B cell (primary cell): ENCODE data around the gene EPRS1. TPM values are rescaled to one million over a fixed set of nuclear protein-coding genes. Genes with fewer than 3 reads are reported as not detected.

Experiments used
- ATAC-seq: fragments of 200-7000 bp; cut with Tn5 transposase; one replicate; pipeline ENCODE4 v1.10.0; 2021; ENCODE audit warnings: low read depth, mild to moderate bottlenecking, moderate number of reproducible peaks, moderate library complexity
- CTCF ChIA-PET: fragments of 350-600 bp; sonication (Branson Sonifier 250); formaldehyde crosslinking; loops from one replicate; lab custom pipeline; 2021; ENCODE audit warnings: antibody characterized with exemption, inconsistent platforms; lab: Charles Lee
- POLR2A ChIA-PET: fragments of 350-600 bp; sonication (Branson Sonifier 250); formaldehyde crosslinking; loops from one replicate; lab custom pipeline; 2021; ENCODE audit warnings: antibody characterized with exemption; lab: Charles Lee
- DNase-seq: peaks from one replicate; pipeline ENCODE4 v3.0.0; 2013
- H2AFZ ChIP-seq: 2 replicates; pipeline ENCODE4 v1.6.1; 2012; ENCODE audit warnings: mild to moderate bottlenecking, low read depth, low read length; ENCODE audit not compliant: insufficient read depth, poor library complexity, severe bottlenecking
- H3K27ac ChIP-seq, 2 donors: 1 replicate in 1 of 2; 2 replicates in 1 of 2; pipeline ENCODE4 v1.5.1; 2012 to 2013; ENCODE audit warnings: low read length in 2 of 2, mild to moderate bottlenecking in 2 of 2, moderate library complexity in 1 of 2
- H3K27me3 ChIP-seq, 4 experiments: fragments of 200-600 bp in 1 of 4; sonication (generic) in 1 of 4; replicated peaks in 1 of 4; 1 replicate in 2 of 4; 2 replicates in 2 of 4; pipeline versions ENCODE4 v1.6.1 to v1.7.0; 2013 to 2016; ENCODE audit warnings: low read length in 3 of 4, mild to moderate bottlenecking in 2 of 4, mixed read lengths in 1 of 4, moderate library complexity in 1 of 4; ENCODE audit not compliant: insufficient read depth in 4 of 4, control insufficient read depth in 3 of 4; ENCODE audit errors: control extremely low read depth in 1 of 4
- H3K36me3 ChIP-seq, 2 experiments: replicated peaks in 1 of 2; 1 replicate in 1 of 2; 2 replicates in 1 of 2; pipeline versions ENCODE4 v1.6.1 to v1.7.1; 2013; ENCODE audit warnings: low read length in 1 of 2; ENCODE audit not compliant: insufficient read depth in 2 of 2, control insufficient read depth in 1 of 2; ENCODE audit errors: control extremely low read depth in 1 of 2, extremely low read depth in 1 of 2
- H3K4me1 ChIP-seq, 2 donors: fragments of 200-600 bp in 1 of 2; sonication (generic) in 1 of 2; 1 replicate in 1 of 2; 2 replicates in 1 of 2; pipeline versions ENCODE4 v1.5.1 to v1.6.1; 2013 to 2017; ENCODE audit warnings: low read length in 2 of 2; ENCODE audit not compliant: control insufficient read depth in 2 of 2, insufficient read depth in 2 of 2
- H3K4me2 ChIP-seq: replicated peaks from 2 replicates; pipeline ENCODE3; 2012; ENCODE audit warnings: mild to moderate bottlenecking, low read depth, low read length; ENCODE audit not compliant: poor library complexity, severe bottlenecking
- H3K4me3 ChIP-seq, 5 experiments: fragments of 200-600 bp in 1 of 5; sonication (generic) in 1 of 5; 1 replicate in 3 of 5; 2 replicates in 2 of 5; pipeline versions ENCODE4 v1.5.1 to v1.7.0; 2011 to 2016; ENCODE audit warnings: low read length in 4 of 5, mild to moderate bottlenecking in 4 of 5, low read depth in 2 of 5, control low read depth in 1 of 5, moderate library complexity in 1 of 5; ENCODE audit not compliant: insufficient read depth in 1 of 5; ENCODE audit errors: control extremely low read depth in 1 of 5, extremely low read depth in 1 of 5
- H3K79me2 ChIP-seq: fragments of 200-600 bp; sonication (generic); one replicate; pipeline ENCODE4 v1.6.0; 2016; ENCODE audit warnings: low read length; ENCODE audit not compliant: control insufficient read depth, insufficient read depth
- H3K9ac ChIP-seq: fragments of 200-600 bp; sonication (generic); 2 replicates; pipeline ENCODE4 v1.6.1; 2017; ENCODE audit warnings: mild to moderate bottlenecking, low read length, moderate library complexity
- H3K9me3 ChIP-seq, 3 donors: one replicate each; pipeline versions ENCODE4 v1.6.1 to v1.7.1; 2013; ENCODE audit warnings: low read length in 2 of 3; ENCODE audit not compliant: control insufficient read depth in 2 of 3, insufficient read depth in 1 of 3; ENCODE audit errors: control extremely low read depth in 1 of 3
- H4K20me1 ChIP-seq: 2 replicates; pipeline ENCODE4 v1.6.0; 2012; ENCODE audit warnings: mild to moderate bottlenecking, low read length; ENCODE audit not compliant: insufficient read depth, control insufficient read depth, poor library complexity, severe bottlenecking
- H3K27ac Mint-ChIP-seq: one replicate; pipeline ENCODE4 v1.8.0; 2021; ENCODE audit warnings: mixed read lengths
- H3K27me3 Mint-ChIP-seq: one replicate; pipeline ENCODE4 v1.8.0; 2021; ENCODE audit warnings: mixed read lengths
- H3K4me1 Mint-ChIP-seq: one replicate; pipeline ENCODE4 v1.8.0; 2021; ENCODE audit warnings: mixed read lengths
- H3K4me3 Mint-ChIP-seq: one replicate; pipeline ENCODE4 v1.8.0; 2021; ENCODE audit warnings: mixed read lengths
- H3K9me3 Mint-ChIP-seq: one replicate; pipeline ENCODE4 v1.8.0; 2022; ENCODE audit warnings: mixed read lengths; ENCODE audit not compliant: insufficient read depth
- CTCF ChIP-seq: fragments of 200-600 bp; IDR thresholded peaks from one replicate; pipeline ENCODE4 v1.8.0; 2022; ENCODE audit warnings: antibody characterized with exemption, mild to moderate bottlenecking
- EZH2 ChIP-seq: IDR thresholded peaks from 2 replicates; pipeline ENCODE4 v1.6.1; 2012; ENCODE audit warnings: borderline replicate concordance, low read depth, mild to moderate bottlenecking, moderate library complexity, low read length; ENCODE audit not compliant: insufficient read depth, poor library complexity, severe bottlenecking
- WGBS: methylation state at CpG from one replicate; pipeline ENCODE4 v1.1.5; 2013; ENCODE audit warnings: missing lambda C conversion rate; ENCODE audit not compliant: insufficient coverage; 5-methylcytosine and 5-hydroxymethylcytosine counted together
- intact Hi-C: fragments of 100-400 bp; cut with micrococcal nuclease; formaldehyde crosslinking; loops from one replicate; pipeline ENCODE4 v1.10.0; 2022
- polyA plus RNA-seq: library from polyadenylated mRNA; depleted of rRNA; stranded (reverse); fragments of >200 nt; gene quantifications from 2 replicates; pipeline ENCODE4 v1.2.3, GENCODE V29; 2012
- total RNA-seq, 2 donors: library from RNA; stranded (reverse); fragments of 120-200 nt in 1 of 2; gene quantifications; 1 replicate in 1 of 2; 2 replicates in 1 of 2; pipeline versions ENCODE4 v1.2.3 to v1.2.4, GENCODE V29; 2013 to 2022

The EPRS1 gene
- total and polyA plus RNA-seq, 2 donors (not counting 1 experiment from before 2014, with no cell fraction given), result 17.3 to 61.7 TPM

- intact Hi-C loops, result no loop called here
- no peak overlapping the region for H3K4me2 ChIP-seq
- no peak overlapping the region for H2AFZ ChIP-seq
- H3K4me3 Mint-ChIP-seq, result no peak overlapping the region
- no peaks in the 10 kb centered on the region for H3K27me3 Mint-ChIP-seq
- H4K20me1 ChIP-seq, result no peaks in the 10 kb centered on the region
- H3K9ac ChIP-seq, result no peak overlapping the region
- DNase-seq, result no peak
- no peak overlapping the region for H3K4me3 ChIP-seq
- no peaks in the 10 kb centered on the region for H3K4me1 ChIP-seq
- TF ChIP-seq EZH2 (no peak), CTCF (no peak)
- WGBS, result no CpG with 5 or more reads among the region's 5 CpGs
- H3K79me2 ChIP-seq, result no peaks in the 10 kb centered on the region
- H3K27me3 ChIP-seq, result no peaks in the 10 kb centered on the region
- CTCF ChIA-PET, result no interaction called here
- H3K36me3 ChIP-seq, result peaks cover 29 to 69% of the 10 kb centered on the region in 2 experiments
- POLR2A ChIA-PET, result no interaction called here
- H3K27ac ChIP-seq, result no peak overlapping the region
- no peak for ATAC-seq
- no peak overlapping the region for H3K27ac Mint-ChIP-seq
- H3K9me3 ChIP-seq, result no peaks in the 10 kb centered on the region
- no peaks in the 10 kb centered on the region for H3K4me1 Mint-ChIP-seq
- H3K9me3 Mint-ChIP-seq, result no peaks in the 10 kb centered on the region
Measured at GRCh38 chr1:220005489-220005888, 40.8 kb downstream of the EPRS1 start.

- no peaks in the 10 kb centered on the region for H3K27me3 ChIP-seq
- H2AFZ ChIP-seq, result no peak overlapping the region
- intact Hi-C loops, result no loop called here
- H3K27me3 Mint-ChIP-seq, result no peaks in the 10 kb centered on the region
- no peak overlapping the region for H3K27ac ChIP-seq
- no peak overlapping the region for H3K27ac Mint-ChIP-seq
- no peak for ATAC-seq
- WGBS, result 80% methylated on average over 2 of the region's 6 CpGs
- H3K9me3 Mint-ChIP-seq, result no peaks in the 10 kb centered on the region
- no peaks in the 10 kb centered on the region for H3K9me3 ChIP-seq
- no peaks in the 10 kb centered on the region for H3K79me2 ChIP-seq
- TF ChIP-seq EZH2 (no peak), CTCF (no peak)
- H3K4me2 ChIP-seq, result no peak overlapping the region
- H3K4me3 ChIP-seq, result no peak overlapping the region
- no peak for DNase-seq
- H3K9ac ChIP-seq, result no peak overlapping the region
- no peak overlapping the region for H3K4me3 Mint-ChIP-seq
- H3K4me1 Mint-ChIP-seq, result no peaks in the 10 kb centered on the region
- CTCF ChIA-PET, result no interaction called here
- no peaks in the 10 kb centered on the region for H3K4me1 ChIP-seq
- POLR2A ChIA-PET, result no interaction called here
- no peaks in the 10 kb centered on the region for H4K20me1 ChIP-seq
- peaks cover 25 to 60% of the 10 kb centered on the region in 2 experiments for H3K36me3 ChIP-seq
Measured at GRCh38 chr1:220003610-220004299, 42.5 kb downstream of the EPRS1 start.
